HG02610 (cell line): ENCODE results near the gene RAD23B.
A peak's percentile ranks its signal among the peaks of the same experiment; 100 is the strongest.

Source experiments
- ATAC-seq: cut with Tn5 transposase; IDR thresholded peaks from one replicate; pipeline ENCODE4 v1.9.1; 2021; ENCODE audit warnings: mild to moderate bottlenecking, moderate library complexity; ENCODE audit not compliant: unreplicated experiment

RAD23B gene

DNA sequence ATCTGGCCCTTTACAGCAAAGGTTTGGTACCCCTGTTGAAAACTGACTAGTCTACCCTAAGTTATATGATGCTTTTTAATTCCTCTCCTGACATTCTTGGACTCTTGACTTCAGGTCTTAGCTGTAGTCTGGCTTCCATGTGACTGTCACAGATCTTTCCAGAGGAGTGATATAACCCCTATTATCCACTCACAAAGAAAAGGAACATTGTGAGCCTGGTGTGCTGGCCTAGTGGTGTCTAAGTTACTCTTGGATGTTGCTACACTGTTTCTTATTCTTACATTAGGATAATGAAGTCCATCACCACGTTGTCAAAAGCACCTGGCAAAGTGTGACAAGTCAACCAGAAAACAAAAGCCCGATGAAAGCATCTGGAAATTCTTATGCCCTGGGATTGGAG, 49.8 kb downstream of the RAD23B start:
- ATAC-seq = no peak

DNA sequence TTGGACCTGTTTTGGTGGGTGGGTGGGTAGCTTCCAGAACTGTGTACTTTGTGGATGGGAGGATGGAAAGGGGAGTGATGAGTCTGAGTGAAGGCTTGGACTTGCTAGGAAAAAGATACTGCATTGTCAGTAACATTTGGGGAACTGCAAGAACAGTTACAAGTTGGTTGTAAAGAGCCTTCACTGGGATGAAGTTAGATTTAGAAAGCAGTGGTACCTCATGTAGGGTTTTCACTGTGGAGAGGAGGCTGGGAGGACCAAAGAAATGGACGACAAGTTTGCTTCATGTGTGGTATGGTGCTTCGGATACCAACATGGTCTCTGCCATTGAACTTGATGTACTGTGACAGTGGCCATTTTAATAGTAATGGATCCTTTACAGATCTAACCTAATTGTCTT, 50.3 kb downstream of the RAD23B start:
- ATAC-seq = no peak

DNA sequence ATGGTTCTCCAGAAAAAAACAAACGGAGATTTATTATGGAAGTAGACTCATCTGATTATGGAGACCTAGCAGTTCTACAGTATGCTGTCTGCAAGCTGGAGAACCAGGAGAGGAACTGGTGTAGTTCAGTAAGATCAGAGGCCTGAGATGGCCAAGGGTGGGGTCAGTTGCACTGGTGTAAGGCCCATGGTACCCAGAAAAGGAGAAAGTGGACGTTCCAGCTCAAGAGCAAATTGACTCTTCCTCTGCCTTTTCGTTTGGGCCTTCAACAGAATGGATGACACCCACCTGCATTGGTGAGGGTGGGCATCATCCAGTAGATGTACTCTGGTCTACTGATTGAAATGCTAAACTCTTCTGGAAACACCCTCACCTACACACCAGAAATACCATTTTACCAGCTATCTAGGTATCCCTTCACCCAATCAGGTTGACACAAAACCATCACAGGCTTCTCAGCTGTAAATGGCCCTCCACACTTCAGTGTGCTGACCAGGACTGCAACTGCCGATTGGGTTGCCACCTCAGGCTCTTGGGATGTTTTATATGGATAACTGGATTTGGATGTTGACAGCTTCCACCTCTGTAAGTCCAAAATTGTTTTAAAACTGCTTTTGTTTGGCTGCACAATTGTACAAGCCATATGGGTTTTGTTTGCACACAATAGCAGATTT, 51.2 kb downstream of the RAD23B start:
- ATAC-seq = no peak

DNA sequence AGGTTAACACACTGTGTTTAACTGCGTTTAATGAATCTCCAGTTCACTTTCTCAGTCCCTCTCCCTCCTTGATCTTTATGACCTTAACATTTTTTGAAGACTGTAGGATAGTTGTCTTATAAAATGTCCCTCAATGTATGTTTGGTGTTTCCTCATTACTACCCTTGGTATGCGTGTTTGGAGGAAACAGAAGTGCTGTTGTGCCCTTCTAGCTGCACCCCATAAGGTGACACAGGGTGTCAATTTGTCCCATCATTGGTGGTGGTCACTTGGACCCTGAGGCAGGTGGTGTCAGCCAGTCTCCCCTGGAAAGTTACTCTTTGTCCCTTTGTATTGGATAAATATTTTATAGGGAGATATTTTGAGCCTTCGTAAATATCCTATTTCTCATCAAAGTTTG, 52.3 kb downstream of the RAD23B start:
- no peak for ATAC-seq

DNA sequence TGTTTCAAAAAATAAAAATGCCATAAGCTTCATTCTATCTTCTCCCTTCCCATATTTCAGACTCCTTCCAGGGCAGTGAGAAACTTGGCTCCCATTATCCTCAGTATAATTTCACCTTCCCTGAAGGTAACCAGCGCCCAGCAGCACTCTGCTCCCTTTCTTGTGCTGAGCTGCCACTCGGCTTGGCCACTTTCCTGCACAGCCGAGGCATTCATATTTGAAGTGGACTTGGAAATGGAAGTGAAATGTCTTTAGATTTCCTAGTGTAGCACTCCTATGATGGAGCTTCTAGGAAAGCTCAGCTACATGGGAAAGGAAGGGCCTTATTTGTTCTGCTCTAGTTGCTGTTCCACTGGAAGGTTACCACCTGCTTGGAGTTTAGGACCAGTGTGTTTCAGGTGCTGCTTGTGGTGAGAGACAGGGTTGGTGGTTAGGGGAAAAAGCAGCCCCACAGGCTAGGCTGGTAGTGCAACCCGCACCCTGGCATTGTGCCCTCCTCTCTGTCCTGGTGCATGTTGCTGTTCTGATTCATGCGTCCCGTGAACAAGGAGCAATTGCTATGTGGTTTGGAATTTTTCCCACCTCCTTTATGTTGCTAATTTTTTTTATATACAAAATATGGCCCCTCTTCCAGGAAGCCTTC, 53.8 kb downstream of the RAD23B start:
- no peak for ATAC-seq

DNA sequence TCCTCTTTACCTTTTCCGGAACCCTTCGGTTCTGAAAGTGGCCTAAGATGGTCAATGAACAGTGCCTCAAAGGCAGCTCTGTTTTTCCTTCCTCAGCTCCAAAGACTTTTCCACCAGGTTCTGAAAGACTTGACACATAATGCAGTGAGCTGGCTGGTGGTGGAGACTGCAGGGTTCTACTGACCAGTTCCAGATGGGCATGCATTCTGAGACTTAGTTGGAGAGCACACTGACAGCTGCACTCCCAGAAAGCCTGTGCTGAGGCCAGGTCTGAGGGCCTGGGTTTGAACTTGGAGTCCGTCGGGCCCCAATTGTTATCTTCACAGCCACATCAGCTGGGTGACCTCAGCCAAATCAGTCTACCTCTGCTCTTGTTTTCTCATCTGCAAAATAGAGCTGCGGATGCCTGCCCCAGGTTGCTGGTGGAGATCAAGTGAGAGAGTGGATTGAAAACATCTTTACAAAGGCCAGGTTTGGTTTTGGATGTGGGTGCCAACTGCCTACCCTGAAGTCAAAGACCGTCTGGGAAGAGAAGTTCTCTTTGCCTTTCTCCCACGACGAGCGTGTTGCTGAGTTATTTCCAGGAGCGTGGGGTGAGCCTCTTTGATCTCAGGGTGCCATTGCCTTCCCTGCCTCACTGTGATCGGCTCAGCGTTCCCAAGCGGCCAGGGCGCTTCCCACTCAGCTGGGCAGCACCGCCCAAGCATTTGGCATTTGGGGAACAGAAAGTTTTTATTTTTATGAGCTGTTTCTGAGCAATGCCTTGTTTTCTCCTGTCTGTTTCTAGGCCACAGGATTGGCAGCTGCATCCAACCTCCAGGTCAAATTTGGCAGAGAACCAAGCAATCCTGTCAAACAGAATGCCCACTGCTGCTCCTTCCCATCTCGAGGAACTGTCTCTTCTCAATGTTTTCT, 54.9 kb downstream of the RAD23B start:
- no peak for ATAC-seq

DNA sequence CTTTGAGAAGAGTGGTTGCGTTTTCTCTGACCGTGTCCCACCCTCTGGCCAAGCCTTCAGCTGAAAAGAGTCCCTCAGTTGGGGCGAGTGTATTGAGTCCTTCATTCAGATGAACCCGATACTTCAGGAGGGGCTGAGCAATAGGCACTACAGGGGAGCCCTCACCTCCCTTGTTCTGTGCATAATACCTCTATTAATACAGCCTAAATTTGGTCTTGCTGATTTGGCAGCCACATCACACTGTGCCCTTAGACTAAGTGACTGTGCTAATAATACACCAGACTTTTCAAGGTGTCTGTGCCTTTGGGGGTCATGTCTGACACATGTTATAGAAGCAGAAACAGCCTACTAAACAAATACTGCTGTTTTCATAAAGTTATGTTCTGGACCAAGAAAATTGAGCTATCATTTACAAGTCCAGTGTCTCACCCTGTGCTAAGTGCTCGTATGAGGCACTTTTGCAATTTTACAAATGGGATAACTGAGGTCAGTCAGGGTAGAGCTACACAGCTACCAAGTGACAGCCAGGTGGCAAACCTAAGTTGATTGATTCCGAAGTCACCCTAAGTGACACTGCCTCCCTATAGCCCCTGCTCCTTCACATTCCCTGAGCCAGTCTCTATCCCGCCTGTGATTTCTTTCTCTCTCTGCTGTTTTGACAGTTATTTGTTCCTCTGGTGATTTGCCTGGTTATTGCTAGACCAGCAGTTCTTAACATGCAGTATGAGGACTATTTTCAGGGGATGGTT, 56.0 kb downstream of the RAD23B start:
- no peak for ATAC-seq

DNA sequence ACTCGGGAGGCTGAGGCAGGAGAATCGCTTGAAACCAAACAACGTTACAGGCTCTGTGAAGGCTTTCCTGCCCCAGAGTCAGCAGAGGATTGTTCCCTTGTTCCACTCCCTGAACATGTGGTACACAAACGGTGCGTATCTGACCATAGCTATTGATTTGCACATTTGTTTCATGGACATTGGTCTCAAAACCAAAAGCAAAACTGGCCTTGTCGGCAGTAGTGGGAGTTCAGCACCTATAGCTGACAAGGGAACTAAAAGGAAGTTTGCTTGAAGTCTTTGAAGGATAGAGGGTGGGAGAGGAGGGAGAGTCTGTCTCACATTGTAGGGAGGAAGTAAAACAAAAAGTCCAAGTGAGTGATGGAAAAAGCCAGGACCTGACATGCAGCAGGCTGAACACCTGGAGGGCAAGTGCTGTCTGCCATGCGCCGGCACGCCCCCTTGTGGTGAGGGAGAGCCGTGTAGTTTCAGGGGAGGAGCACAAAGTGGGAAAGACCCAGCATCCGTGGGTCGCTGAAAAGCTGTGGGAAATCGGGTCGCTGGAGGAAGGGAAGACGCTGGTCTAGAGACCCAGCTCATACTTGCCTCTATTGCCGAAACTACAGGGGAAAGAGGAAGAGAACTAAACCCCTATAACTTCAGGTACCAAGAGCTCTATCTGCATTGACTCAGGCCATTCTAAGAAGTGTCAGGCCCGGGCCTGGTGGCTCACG, 58.0 kb downstream of the RAD23B start:
- peak; percentile 88 for ATAC-seq

DNA sequence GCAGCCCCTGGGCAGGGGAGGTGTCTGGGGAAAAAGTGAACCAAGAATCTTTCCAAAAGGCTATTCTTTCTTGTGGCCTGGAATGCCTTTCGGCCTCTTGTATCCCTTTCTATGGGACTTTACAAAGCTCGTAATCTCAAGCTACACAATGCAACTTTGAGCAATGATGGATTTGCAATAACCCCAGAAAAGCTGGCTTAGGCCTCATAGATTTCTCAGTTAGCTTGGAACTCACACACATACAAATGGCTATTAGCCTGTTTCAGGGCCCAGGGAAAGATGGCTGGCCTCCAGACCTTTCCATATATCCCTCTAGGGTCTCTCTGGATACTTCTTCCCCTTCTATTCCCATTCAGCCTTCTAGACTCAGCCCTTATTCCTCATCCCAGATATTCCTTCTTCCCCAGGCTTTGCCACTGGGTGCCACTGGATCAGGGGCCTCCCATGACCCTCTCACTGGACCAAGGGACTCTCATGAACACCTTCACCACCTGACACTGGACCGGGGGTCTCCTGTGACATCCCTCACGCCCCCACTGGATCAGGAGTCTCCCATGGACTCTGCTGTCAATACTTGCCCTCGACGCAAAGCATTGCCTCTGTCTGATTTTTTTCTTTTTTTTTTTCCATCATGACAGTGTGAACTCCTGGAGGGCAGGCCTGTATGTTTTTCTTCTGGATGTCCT, 59.5 kb downstream of the RAD23B start:
- no peak for ATAC-seq

DNA sequence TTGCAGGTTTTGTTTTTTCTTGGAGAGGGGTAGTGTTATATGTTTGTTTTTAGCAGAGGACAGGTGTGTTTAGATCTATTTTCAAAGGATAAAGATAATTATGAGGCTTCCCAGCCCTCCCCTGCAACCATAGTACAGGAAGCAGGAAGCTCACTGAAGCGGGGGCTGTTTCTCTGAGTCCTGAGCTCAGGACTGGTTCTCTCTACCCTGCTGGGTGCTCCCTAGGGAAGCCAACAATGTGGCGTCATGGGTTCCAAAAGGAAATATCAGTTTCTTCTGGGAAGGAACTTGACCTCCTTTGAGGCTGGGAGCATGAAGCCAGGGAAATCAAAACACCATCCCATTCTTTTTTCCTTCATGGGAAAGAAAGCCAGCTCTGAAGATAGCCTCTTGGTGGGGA, 62.2 kb downstream of the RAD23B start:
- no peak for ATAC-seq

DNA sequence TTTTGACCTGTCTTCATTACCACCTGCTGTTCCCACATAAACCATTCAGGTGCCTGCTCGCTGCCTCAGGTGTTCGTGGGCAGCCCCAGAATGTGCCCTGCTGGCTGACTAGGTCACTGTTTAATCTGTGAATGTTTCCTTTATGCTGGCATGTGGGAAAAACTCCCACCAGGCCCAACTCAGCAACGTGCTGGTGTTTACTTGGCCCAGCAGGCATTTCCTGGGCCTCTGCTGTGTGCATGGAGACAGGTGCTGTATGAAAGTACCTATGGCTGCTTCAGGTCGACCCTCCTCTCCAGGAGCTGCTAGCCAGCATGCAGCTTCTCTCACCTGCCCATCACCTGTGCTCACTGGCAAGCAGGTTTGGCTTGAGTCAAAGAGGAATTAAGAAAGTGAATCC, 65.8 kb downstream of the RAD23B start:
- ATAC-seq = no peak

DNA sequence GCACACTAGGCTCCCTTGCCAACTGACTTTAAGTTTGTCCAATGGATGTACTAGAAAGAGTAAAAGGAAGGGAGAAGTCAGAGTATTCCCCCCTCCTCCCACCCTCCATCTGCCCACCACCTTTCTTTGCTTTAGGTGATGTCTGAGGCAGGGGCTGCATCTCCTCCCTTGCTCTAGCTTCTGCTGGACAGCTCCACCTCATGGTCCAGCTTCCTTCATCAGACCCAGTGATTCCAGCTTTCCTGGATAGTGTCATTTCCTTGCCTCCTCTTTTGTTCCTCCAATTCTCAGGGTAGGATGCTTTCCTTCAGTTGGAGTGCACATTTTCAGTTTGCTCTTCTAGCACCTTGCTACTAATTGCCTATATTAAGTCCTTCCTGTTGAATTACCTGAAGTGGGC, 67.4 kb downstream of the RAD23B start:
- no peak for ATAC-seq

DNA sequence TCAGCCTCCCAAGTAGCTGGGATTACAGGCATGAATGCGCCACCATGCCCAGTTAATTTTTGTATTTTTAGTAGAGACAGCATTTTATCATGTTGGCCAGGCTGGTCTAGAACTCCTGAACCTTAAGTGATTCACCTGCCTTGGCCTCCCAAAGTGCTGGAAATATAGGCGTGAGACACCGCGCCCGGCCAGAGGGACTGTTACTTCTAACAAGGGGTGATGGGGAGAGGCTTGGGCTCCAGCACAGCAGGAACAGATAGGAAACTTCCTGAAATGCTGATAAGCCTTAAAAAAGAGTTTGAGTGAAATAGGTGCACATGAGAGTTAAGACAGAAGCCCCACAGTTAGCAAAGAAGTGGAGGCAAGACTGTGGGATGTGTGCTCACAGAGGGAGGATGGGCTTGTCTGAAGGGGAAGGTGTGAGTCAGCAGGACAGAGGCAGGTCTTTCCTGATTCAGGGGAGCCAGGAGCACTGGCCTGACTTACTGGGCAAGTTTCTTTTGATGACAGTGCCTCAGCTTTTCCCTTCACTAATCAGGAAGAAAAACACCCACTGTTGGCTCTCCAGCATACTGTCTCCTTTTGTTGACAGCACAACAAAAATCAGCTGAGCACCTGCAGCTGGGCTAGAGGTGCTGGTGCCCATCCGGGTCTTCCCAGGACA, 68.4 kb downstream of the RAD23B start:
- no peak for ATAC-seq

DNA sequence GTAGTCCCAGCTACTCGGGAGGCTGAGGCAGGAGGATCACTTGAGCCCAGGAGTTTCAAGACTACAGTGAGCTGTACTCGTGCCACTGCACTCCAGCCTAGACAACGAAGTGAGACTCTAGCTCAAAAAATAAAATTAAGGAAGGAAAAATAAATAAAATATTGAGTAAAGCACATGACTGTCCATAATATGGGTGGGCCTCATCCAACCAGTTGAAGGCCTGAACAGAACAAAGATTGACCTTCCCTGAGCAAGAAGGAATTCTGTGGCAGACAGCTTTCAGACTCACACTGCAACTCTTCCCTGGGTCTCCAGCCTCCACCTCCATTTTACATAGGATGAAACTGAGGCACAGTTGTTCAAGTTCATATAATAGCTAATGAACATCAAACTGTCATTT, 72.3 kb downstream of the RAD23B start:
- ATAC-seq = no peak

DNA sequence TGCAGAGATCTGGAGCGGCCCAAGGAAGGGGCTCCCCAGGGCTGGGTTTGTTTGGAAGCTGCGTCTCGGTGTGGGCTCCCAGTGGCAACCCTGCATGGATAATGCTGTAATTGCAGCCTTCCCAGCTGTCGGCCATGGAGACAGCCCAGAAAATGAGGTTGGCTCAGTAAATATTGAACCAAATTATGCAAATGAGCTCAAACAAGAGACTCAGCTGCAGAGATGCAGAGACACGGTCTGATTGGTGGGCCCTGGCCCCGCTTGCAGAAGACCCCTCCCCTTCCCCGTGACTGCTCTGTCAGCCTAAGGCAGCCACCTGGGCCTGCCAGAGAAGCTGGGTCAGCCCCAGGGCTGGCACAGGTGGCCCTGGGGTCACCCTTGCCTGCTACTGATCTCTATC, 75.9 kb downstream of the RAD23B start:
- ATAC-seq = no peak

DNA sequence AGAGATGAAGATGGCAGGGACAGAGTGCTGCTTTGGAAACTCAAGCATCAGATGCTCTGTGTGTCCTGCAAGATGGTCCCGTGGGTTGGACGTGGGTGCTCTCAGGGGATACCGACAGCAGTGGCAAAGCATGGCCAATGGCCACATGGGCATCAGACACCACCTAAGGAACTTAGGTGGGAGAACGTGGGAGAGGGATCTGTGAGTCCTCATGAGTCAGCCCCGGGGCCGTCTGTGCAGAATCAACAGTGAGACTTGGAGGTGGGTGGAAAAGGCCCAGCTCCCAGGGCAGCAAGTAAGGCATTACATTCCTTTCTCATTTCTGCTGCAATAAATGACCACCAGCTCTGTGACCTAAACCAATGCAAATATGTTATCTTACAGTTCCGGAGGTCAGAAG, 77.0 kb downstream of the RAD23B start:
- no peak for ATAC-seq

DNA sequence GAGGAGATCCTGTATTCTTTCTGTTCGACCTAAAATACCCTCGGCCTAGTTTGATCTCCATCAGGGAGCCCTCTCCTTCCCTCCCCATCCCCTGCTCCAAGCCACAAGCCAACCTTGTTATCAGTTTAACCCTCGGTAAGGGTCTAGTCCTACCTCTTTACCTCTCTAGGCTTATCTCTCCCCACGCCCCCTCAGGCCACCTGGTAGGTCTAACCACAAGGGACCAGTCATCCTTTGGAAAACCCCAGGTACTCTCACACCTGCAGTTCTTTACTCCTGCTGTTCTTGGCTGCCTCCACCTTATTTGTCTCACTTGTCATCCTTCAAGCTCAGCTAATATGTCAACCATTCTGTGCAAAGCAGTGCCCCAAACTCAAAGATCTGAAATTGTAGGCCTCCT, 78.7 kb downstream of the RAD23B start:
- ATAC-seq = peak; percentile 59

DNA sequence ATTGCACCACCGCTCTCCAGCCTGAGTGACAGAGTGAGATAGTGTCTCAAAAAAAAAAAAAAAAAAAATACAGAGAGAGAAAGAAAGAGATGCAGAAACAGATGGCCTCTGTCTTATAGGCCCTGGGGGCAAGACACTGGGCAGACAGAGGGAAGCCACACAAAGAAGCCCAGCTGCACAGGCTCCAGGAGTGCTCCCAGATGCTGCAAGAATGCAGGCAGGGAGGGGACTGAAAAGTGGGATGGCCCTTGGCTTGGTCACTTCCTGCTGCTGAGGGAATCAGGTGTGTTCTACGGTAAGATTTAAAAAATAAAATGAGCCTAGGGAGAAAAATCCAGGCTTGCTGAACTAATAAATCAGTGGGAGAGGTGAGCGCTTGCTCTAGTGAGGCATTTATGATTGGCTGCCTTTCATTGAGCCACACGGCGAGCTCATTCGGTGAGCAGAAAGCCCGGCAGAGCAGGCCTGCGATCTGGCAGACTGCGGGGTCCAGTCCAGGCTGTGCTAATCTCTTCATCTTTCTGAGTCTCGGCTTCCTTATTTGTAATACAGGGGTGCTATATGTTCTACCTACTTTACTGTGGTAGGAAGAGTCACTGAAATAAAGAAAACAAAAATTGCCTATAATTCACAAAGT, 80.6 kb downstream of the RAD23B start:
- no peak for ATAC-seq
